ENCODE measurements around the gene ATXN3L.
A peak's percentile ranks its signal among the peaks of the same experiment; 100 is the strongest.

The ATXN3L gene

GRCh38 chrX:13288671-13289070 is 31.2 kb downstream of the ATXN3L start:
- Histone ChIP-seq H3K9me3 (ENCODE audit: control insufficient read depth in 5 of 5, low read length in 5 of 5) (peaks cover 2 to 13% (median 12%) of the 10 kb centered on the region in 5 donors), H3K27ac (ENCODE audit: low read depth, low read length) (no peak overlapping the region), H3K9ac (ENCODE audit: low read length in 5 of 5) (no peak overlapping the region), H3K4me3 (ENCODE audit: low read depth in 1 of 5, low read length in 5 of 5) (no peak overlapping the region), H3K36me3 (ENCODE audit: control insufficient read depth in 5 of 5, insufficient read depth in 5 of 5, low read length in 5 of 5) (no peaks in the 10 kb centered on the region), H3K27me3 (ENCODE audit: control insufficient read depth in 5 of 5, insufficient read depth in 4 of 5, low read length in 5 of 5) (peaks cover 0 to 8% (median 0%) of the 10 kb centered on the region in 5 donors), H3K4me1 (ENCODE audit: control insufficient read depth in 5 of 5, insufficient read depth in 5 of 5, low read length in 5 of 5) (no peaks in the 10 kb centered on the region)

- Histone ChIP-seq H3K4me3 (ENCODE audit: low read depth in 1 of 5, low read length in 5 of 5) (no peak overlapping the region), H3K9ac (ENCODE audit: low read length in 5 of 5) (no peak overlapping the region), H3K9me3 (ENCODE audit: control insufficient read depth in 5 of 5, low read length in 5 of 5) (peaks cover 2 to 13% (median 12%) of the 10 kb centered on the region in 5 donors), H3K4me1 (ENCODE audit: control insufficient read depth in 5 of 5, insufficient read depth in 5 of 5, low read length in 5 of 5) (no peaks in the 10 kb centered on the region), H3K36me3 (ENCODE audit: control insufficient read depth in 5 of 5, insufficient read depth in 5 of 5, low read length in 5 of 5) (no peaks in the 10 kb centered on the region), H3K27ac (ENCODE audit: low read depth, low read length) (no peak overlapping the region), H3K27me3 (ENCODE audit: control insufficient read depth in 5 of 5, insufficient read depth in 4 of 5, low read length in 5 of 5) (peaks cover 0 to 8% (median 0%) of the 10 kb centered on the region in 5 donors)
These were observed 32.0 kb downstream of the ATXN3L start for GRCh38 chrX:13287816-13288215.

GRCh38 chrX:13285693-13286092 is 34.2 kb downstream of the ATXN3L start:
- no peak overlapping the region for H3K27ac ChIP-seq (ENCODE audit: low read depth, low read length)
- peaks cover 0 to 18% (median 0%) of the 10 kb centered on the region in 5 donors for H3K27me3 ChIP-seq (ENCODE audit: control insufficient read depth in 5 of 5, insufficient read depth in 4 of 5, low read length in 5 of 5)
- H3K4me1 ChIP-seq (ENCODE audit: control insufficient read depth in 5 of 5, insufficient read depth in 5 of 5, low read length in 5 of 5), result no peaks in the 10 kb centered on the region
- H3K9me3 ChIP-seq (ENCODE audit: control insufficient read depth in 5 of 5, low read length in 5 of 5), result peaks cover 2 to 13% (median 12%) of the 10 kb centered on the region in 5 donors
- peak overlapping the region in 1 of 5 donors; percentile 7 for H3K4me3 ChIP-seq (ENCODE audit: low read depth in 1 of 5, low read length in 5 of 5)
- H3K9ac ChIP-seq (ENCODE audit: low read length in 5 of 5), result no peak overlapping the region
- no peaks in the 10 kb centered on the region for H3K36me3 ChIP-seq (ENCODE audit: control insufficient read depth in 5 of 5, insufficient read depth in 5 of 5, low read length in 5 of 5)

GRCh38 chrX:13285229-13285628 is 34.6 kb downstream of the ATXN3L start:
- H3K27ac ChIP-seq (ENCODE audit: low read depth, low read length), result no peak overlapping the region
- H3K27me3 ChIP-seq (ENCODE audit: control insufficient read depth in 5 of 5, insufficient read depth in 4 of 5, low read length in 5 of 5), result peaks cover 0 to 18% (median 0%) of the 10 kb centered on the region in 5 donors
- no peaks in the 10 kb centered on the region for H3K4me1 ChIP-seq (ENCODE audit: control insufficient read depth in 5 of 5, insufficient read depth in 5 of 5, low read length in 5 of 5)
- H3K4me3 ChIP-seq (ENCODE audit: low read depth in 1 of 5, low read length in 5 of 5), result peak overlapping the region in 1 of 5 donors; percentile 7
- H3K9ac ChIP-seq (ENCODE audit: low read length in 5 of 5), result no peak overlapping the region
- H3K9me3 ChIP-seq (ENCODE audit: control insufficient read depth in 5 of 5, low read length in 5 of 5), result peaks cover 2 to 13% (median 12%) of the 10 kb centered on the region in 5 donors
- H3K36me3 ChIP-seq (ENCODE audit: control insufficient read depth in 5 of 5, insufficient read depth in 5 of 5, low read length in 5 of 5), result no peaks in the 10 kb centered on the region

GRCh38 chrX:13284570-13284969 is 35.3 kb downstream of the ATXN3L start:
- no peaks in the 10 kb centered on the region for H3K36me3 ChIP-seq (ENCODE audit: control insufficient read depth in 5 of 5, insufficient read depth in 5 of 5, low read length in 5 of 5)
- no peaks in the 10 kb centered on the region for H3K4me1 ChIP-seq (ENCODE audit: control insufficient read depth in 5 of 5, insufficient read depth in 5 of 5, low read length in 5 of 5)
- H3K27ac ChIP-seq (ENCODE audit: low read depth, low read length), result no peak overlapping the region
- peaks cover 2 to 13% (median 12%) of the 10 kb centered on the region in 5 donors for H3K9me3 ChIP-seq (ENCODE audit: control insufficient read depth in 5 of 5, low read length in 5 of 5)
- H3K4me3 ChIP-seq (ENCODE audit: low read depth in 1 of 5, low read length in 5 of 5), result no peak overlapping the region
- H3K27me3 ChIP-seq (ENCODE audit: control insufficient read depth in 5 of 5, insufficient read depth in 4 of 5, low read length in 5 of 5), result peaks cover 0 to 18% (median 0%) of the 10 kb centered on the region in 5 donors
- no peak overlapping the region for H3K9ac ChIP-seq (ENCODE audit: low read length in 5 of 5)

GRCh38 chrX:13283950-13284546 is 35.8 kb downstream of the ATXN3L start:
- Histone ChIP-seq H3K4me3 (ENCODE audit: low read depth in 1 of 5, low read length in 5 of 5) (no peak overlapping the region), H3K9me3 (ENCODE audit: control insufficient read depth in 5 of 5, low read length in 5 of 5) (peaks cover 2 to 13% (median 12%) of the 10 kb centered on the region in 5 donors), H3K27me3 (ENCODE audit: control insufficient read depth in 5 of 5, insufficient read depth in 4 of 5, low read length in 5 of 5) (peaks cover 0 to 18% (median 0%) of the 10 kb centered on the region in 5 donors), H3K36me3 (ENCODE audit: control insufficient read depth in 5 of 5, insufficient read depth in 5 of 5, low read length in 5 of 5) (no peaks in the 10 kb centered on the region), H3K9ac (ENCODE audit: low read length in 5 of 5) (no peak overlapping the region), H3K27ac (ENCODE audit: low read depth, low read length) (no peak overlapping the region), H3K4me1 (ENCODE audit: control insufficient read depth in 5 of 5, insufficient read depth in 5 of 5, low read length in 5 of 5) (no peaks in the 10 kb centered on the region)

GRCh38 chrX:13283512-13283911 is 36.3 kb downstream of the ATXN3L start:
- Histone ChIP-seq H3K4me3 (ENCODE audit: low read depth in 1 of 5, low read length in 5 of 5) (no peak overlapping the region), H3K27me3 (ENCODE audit: control insufficient read depth in 5 of 5, insufficient read depth in 4 of 5, low read length in 5 of 5) (peaks cover 0 to 17% (median 0%) of the 10 kb centered on the region in 5 donors), H3K4me1 (ENCODE audit: control insufficient read depth in 5 of 5, insufficient read depth in 5 of 5, low read length in 5 of 5) (no peaks in the 10 kb centered on the region), H3K9me3 (ENCODE audit: control insufficient read depth in 5 of 5, low read length in 5 of 5) (peaks cover 2 to 13% (median 12%) of the 10 kb centered on the region in 5 donors), H3K36me3 (ENCODE audit: control insufficient read depth in 5 of 5, insufficient read depth in 5 of 5, low read length in 5 of 5) (no peaks in the 10 kb centered on the region), H3K27ac (ENCODE audit: low read depth, low read length) (no peak overlapping the region), H3K9ac (ENCODE audit: low read length in 5 of 5) (no peak overlapping the region)

- peaks cover 2 to 13% (median 12%) of the 10 kb centered on the region in 5 donors for H3K9me3 ChIP-seq (ENCODE audit: control insufficient read depth in 5 of 5, low read length in 5 of 5)
- H3K27me3 ChIP-seq (ENCODE audit: control insufficient read depth in 5 of 5, insufficient read depth in 4 of 5, low read length in 5 of 5), result peaks cover 0 to 15% (median 0%) of the 10 kb centered on the region in 5 donors
- no peaks in the 10 kb centered on the region for H3K4me1 ChIP-seq (ENCODE audit: control insufficient read depth in 5 of 5, insufficient read depth in 5 of 5, low read length in 5 of 5)
- H3K9ac ChIP-seq (ENCODE audit: low read length in 5 of 5), result no peak overlapping the region
- H3K27ac ChIP-seq (ENCODE audit: low read depth, low read length), result no peak overlapping the region
- H3K4me3 ChIP-seq (ENCODE audit: low read depth in 1 of 5, low read length in 5 of 5), result no peak overlapping the region
- no peaks in the 10 kb centered on the region for H3K36me3 ChIP-seq (ENCODE audit: control insufficient read depth in 5 of 5, insufficient read depth in 5 of 5, low read length in 5 of 5)
These were observed 38.6 kb downstream of the ATXN3L start for GRCh38 chrX:13281289-13281688.

GRCh38 chrX:13279279-13280018 is 40.4 kb downstream of the ATXN3L start:
- Histone ChIP-seq H3K27ac (ENCODE audit: low read depth, low read length) (no peak overlapping the region), H3K9me3 (ENCODE audit: control insufficient read depth in 5 of 5, low read length in 5 of 5) (peaks cover 0 to under 1% (median 0%) of the 10 kb centered on the region in 5 donors), H3K27me3 (ENCODE audit: control insufficient read depth in 5 of 5, insufficient read depth in 4 of 5, low read length in 5 of 5) (peaks cover 0 to 14% (median 5%) of the 10 kb centered on the region in 5 donors)

GRCh38 chrX:13277539-13277938 is 42.3 kb downstream of the ATXN3L start:
- H3K9me3 ChIP-seq (ENCODE audit: control insufficient read depth in 5 of 5, low read length in 5 of 5), result no peaks in the 10 kb centered on the region
- H3K27ac ChIP-seq (ENCODE audit: low read depth, low read length), result no peak overlapping the region
- H3K4me1 ChIP-seq (ENCODE audit: control insufficient read depth in 5 of 5, insufficient read depth in 5 of 5, low read length in 5 of 5), result no peaks in the 10 kb centered on the region
- peaks cover 0 to 14% (median 5%) of the 10 kb centered on the region in 5 donors for H3K27me3 ChIP-seq (ENCODE audit: control insufficient read depth in 5 of 5, insufficient read depth in 4 of 5, low read length in 5 of 5)
- no peaks in the 10 kb centered on the region for H3K36me3 ChIP-seq (ENCODE audit: control insufficient read depth in 5 of 5, insufficient read depth in 5 of 5, low read length in 5 of 5)
- no peak overlapping the region for H3K9ac ChIP-seq (ENCODE audit: low read length in 5 of 5)
- H3K4me3 ChIP-seq (ENCODE audit: low read depth in 1 of 5, low read length in 5 of 5), result no peak overlapping the region

More at GRCh38 chrX:13279279-13280018, 40.4 kb downstream of the ATXN3L start:
- H3K4me3 ChIP-seq (ENCODE audit: low read depth in 1 of 5, low read length in 5 of 5), result no peak overlapping the region
- no peaks in the 10 kb centered on the region for H3K36me3 ChIP-seq (ENCODE audit: control insufficient read depth in 5 of 5, insufficient read depth in 5 of 5, low read length in 5 of 5)
- no peaks in the 10 kb centered on the region for H3K4me1 ChIP-seq (ENCODE audit: control insufficient read depth in 5 of 5, insufficient read depth in 5 of 5, low read length in 5 of 5)
- no peak overlapping the region for H3K9ac ChIP-seq (ENCODE audit: low read length in 5 of 5)
